ENCODE data around the gene ARPC2.

DNA sequence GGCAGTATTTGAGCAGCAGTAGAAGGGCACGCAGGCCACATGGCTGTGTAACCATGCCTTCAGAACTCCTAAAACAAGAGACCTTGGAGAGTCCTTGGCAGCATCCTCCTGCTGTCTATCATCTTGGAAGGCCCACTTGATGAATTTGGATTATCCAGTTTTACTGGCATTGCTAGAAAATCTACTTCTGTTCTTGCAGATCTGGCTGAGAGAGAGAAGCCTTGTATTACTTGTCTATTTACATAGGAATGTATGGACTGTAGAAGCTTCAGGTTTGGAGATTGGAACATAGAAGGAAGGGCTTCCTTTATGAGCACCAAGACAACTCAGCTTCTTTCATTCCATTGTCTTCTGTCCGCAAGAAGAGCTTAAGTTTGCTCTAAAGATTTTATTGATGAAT is 27.7 kb downstream of the ARPC2 start:
- TF ChIP-seq, protein P1, sequence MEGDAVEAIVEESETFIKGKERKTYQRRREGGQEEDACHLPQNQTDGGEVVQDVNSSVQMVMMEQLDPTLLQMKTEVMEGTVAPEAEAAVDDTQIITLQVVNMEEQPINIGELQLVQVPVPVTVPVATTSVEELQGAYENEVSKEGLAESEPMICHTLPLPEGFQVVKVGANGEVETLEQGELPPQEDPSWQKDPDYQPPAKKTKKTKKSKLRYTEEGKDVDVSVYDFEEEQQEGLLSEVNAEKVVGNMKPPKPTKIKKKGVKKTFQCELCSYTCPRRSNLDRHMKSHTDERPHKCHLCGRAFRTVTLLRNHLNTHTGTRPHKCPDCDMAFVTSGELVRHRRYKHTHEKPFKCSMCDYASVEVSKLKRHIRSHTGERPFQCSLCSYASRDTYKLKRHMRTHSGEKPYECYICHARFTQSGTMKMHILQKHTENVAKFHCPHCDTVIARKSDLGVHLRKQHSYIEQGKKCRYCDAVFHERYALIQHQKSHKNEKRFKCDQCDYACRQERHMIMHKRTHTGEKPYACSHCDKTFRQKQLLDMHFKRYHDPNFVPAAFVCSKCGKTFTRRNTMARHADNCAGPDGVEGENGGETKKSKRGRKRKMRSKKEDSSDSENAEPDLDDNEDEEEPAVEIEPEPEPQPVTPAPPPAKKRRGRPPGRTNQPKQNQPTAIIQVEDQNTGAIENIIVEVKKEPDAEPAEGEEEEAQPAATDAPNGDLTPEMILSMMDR (optimal IDR thresholded peaks at IDR 0.05 in 1 of 3, IDR thresholded peaks at IDR 0.05 in 1 of 3, conservative IDR thresholded peaks at IDR 0.05 in 1 of 3; ENCODE audit: extremely low read depth in 1 of 3, insufficient read depth in 2 of 3, low read length in 3 of 3) = no peak
- no peak for TF ChIP-seq EZH2 (IDR thresholded peaks at IDR 0.05; ENCODE audit: low read length)

All from keratinocyte (primary cell).